H1 (cell line): Measurements from ENCODE around the gene AUH. TPM values are rescaled to one million over a fixed set of nuclear protein-coding genes. Genes with fewer than 3 reads are reported as not detected.

Experiments
- CTCF ChIA-PET: fragments of 300-600 bp; sonication (Branson Sonifier 250); formaldehyde crosslinking; loops from one replicate; lab custom pipeline; 2021; ENCODE audit not compliant: partially characterized antibody; lab: Charles Lee
- POLR2A ChIA-PET: fragments of 300-600 bp; sonication (Branson Sonifier 250); formaldehyde crosslinking; loops from one replicate; lab custom pipeline; 2021; ENCODE audit warnings: inconsistent platforms; ENCODE audit not compliant: partially characterized antibody; lab: Charles Lee
- DNase-seq, 2 experiments: peaks; one replicate each; pipeline versions ENCODE4 v3.0.0 to v3.0.0-alpha.2; 2010 to 2022; ENCODE audit warnings: low spot score in 2 of 2, low read depth in 1 of 2, mixed read lengths in 1 of 2
- FAIRE-seq: peaks from 2 replicates; lab custom pipeline; 2011; peaks lifted over from hg19 to GRCh38; lab: Jason Lieb, UNC
- H2AFZ ChIP-seq: 2 replicates; pipeline ENCODE4 v1.8.1; 2012; ENCODE audit warnings: low read length, inconsistent platforms
- H2AK5ac ChIP-seq: 2 replicates; pipeline ENCODE4 v1.6.1; 2013; ENCODE audit warnings: low read depth, low read length
- H2BK120ac ChIP-seq: replicated peaks from 2 replicates; pipeline ENCODE3; 2013; ENCODE audit warnings: low read depth, low read length, inconsistent platforms
- H2BK12ac ChIP-seq: 2 replicates; pipeline ENCODE4 v1.6.1; 2013; ENCODE audit warnings: low read depth, low read length
- H2BK15ac ChIP-seq: 2 replicates; pipeline ENCODE4 v1.6.1; 2013; ENCODE audit warnings: low read length
- H2BK20ac ChIP-seq: 2 replicates; pipeline ENCODE4 v1.6.1; 2013; ENCODE audit warnings: low read length
- H2BK5ac ChIP-seq: 2 replicates; pipeline ENCODE4 v1.6.1; 2013; ENCODE audit warnings: low read depth, low read length
- H3K14ac ChIP-seq: 2 replicates; pipeline ENCODE4 v1.6.1; 2013; ENCODE audit warnings: inconsistent platforms; ENCODE audit not compliant: insufficient read length
- H3K18ac ChIP-seq: 2 replicates; pipeline ENCODE4 v1.6.1; 2013; ENCODE audit warnings: low read length; ENCODE audit errors: extremely low read depth
- H3K23ac ChIP-seq: 2 replicates; pipeline ENCODE4 v1.6.1; 2013; ENCODE audit warnings: inconsistent platforms; ENCODE audit not compliant: insufficient read length
- H3K23me2 ChIP-seq: 2 replicates; pipeline ENCODE4 v1.6.1; 2013; ENCODE audit warnings: low read depth, low read length
- H3K27ac ChIP-seq: 2 replicates; pipeline ENCODE4 v1.6.1; 2011; ENCODE audit warnings: low read depth, low read length, inconsistent platforms
- H3K27me3 ChIP-seq, 4 experiments: replicated peaks in 1 of 4; 1 replicate in 1 of 4; 2 replicates in 3 of 4; pipeline versions ENCODE4 v1.6.1 to v1.8.1; 2011 to 2013; ENCODE audit warnings: low read length in 3 of 4, mild to moderate bottlenecking in 3 of 4, inconsistent platforms in 2 of 4, mixed read lengths in 2 of 4, moderate library complexity in 1 of 4; ENCODE audit not compliant: control insufficient read depth in 3 of 4, insufficient read depth in 3 of 4; ENCODE audit errors: extremely low read depth in 1 of 4
- H3K36me3 ChIP-seq, 4 experiments: 2 replicates each; pipeline versions ENCODE4 v1.6.1 to v1.8.1; 2011 to 2013; ENCODE audit warnings: mild to moderate bottlenecking in 4 of 4, low read length in 3 of 4, moderate library complexity in 2 of 4, control low read depth in 1 of 4, inconsistent platforms in 1 of 4; ENCODE audit not compliant: insufficient read depth in 4 of 4, control insufficient read depth in 2 of 4
- H3K4ac ChIP-seq: replicated peaks from 2 replicates; pipeline ENCODE3; 2013; ENCODE audit warnings: low read length, low read depth, mixed read lengths, inconsistent platforms; ENCODE audit not compliant: insufficient read length
- H3K4me1 ChIP-seq, 4 experiments: replicated peaks in 1 of 4; 1 replicate in 1 of 4; 2 replicates in 3 of 4; pipeline versions ENCODE4 v1.6.1 to v1.8.1; 2011 to 2013; ENCODE audit warnings: low read length in 3 of 4, inconsistent platforms in 2 of 4, mixed read lengths in 1 of 4; ENCODE audit not compliant: insufficient read depth in 4 of 4, control insufficient read depth in 3 of 4
- H3K4me2 ChIP-seq, 2 experiments: 2 replicates each; pipeline versions ENCODE4 v1.6.1 to v1.8.1; 2011 to 2013; ENCODE audit warnings: low read depth in 2 of 2, low read length in 2 of 2, control low read depth in 1 of 2, inconsistent platforms in 1 of 2, mild to moderate bottlenecking in 1 of 2; ENCODE audit not compliant: insufficient read depth in 1 of 2
- H3K4me3 ChIP-seq, 4 experiments: fragments of 200-600, 300-600 bp in 1 of 4; sonication (generic), shearing (Covaris generic), sonication (Bioruptor Twin) in 1 of 4; 2 replicates each; pipeline versions ENCODE4 v1.5.1 to v1.8.1; 2011 to 2016; ENCODE audit warnings: low read length in 4 of 4, low read depth in 3 of 4, control low read depth in 2 of 4, inconsistent platforms in 2 of 4, mild to moderate bottlenecking in 2 of 4, mixed read lengths in 1 of 4, moderate library complexity in 1 of 4; ENCODE audit not compliant: insufficient read depth in 2 of 4; ENCODE audit errors: extremely low read depth in 1 of 4
- H3K56ac ChIP-seq: replicated peaks from 2 replicates; pipeline ENCODE3; 2013; ENCODE audit warnings: low read depth, mild to moderate bottlenecking, mixed read lengths, low read length, inconsistent platforms; ENCODE audit not compliant: insufficient read length
- H3K79me1 ChIP-seq: 2 replicates; pipeline ENCODE4 v1.6.1; 2013; ENCODE audit warnings: low read depth, low read length, control low read depth
- H3K79me2 ChIP-seq, 2 experiments: 2 replicates each; pipeline versions ENCODE4 v1.6.1 to v1.8.1; 2012 to 2013; ENCODE audit warnings: low read length in 2 of 2, mild to moderate bottlenecking in 2 of 2, inconsistent platforms in 1 of 2; ENCODE audit not compliant: insufficient read depth in 2 of 2, control insufficient read depth in 1 of 2
- H3K9ac ChIP-seq, 4 experiments: replicated peaks in 1 of 4; 1 replicate in 1 of 4; 2 replicates in 3 of 4; pipeline versions ENCODE4 v1.6.1 to v1.8.1; 2011 to 2013; ENCODE audit warnings: low read depth in 3 of 4, low read length in 3 of 4, control low read depth in 2 of 4, mild to moderate bottlenecking in 2 of 4, moderate library complexity in 2 of 4, inconsistent platforms in 1 of 4; ENCODE audit errors: extremely low read depth in 1 of 4
- H3K9me3 ChIP-seq, 2 experiments: 2 replicates each; pipeline versions ENCODE4 v1.6.1 to v1.8.1; 2012 to 2013; ENCODE audit warnings: mild to moderate bottlenecking in 2 of 2, moderate library complexity in 2 of 2, control low read depth in 1 of 2, inconsistent platforms in 1 of 2, low read depth in 1 of 2, low read length in 1 of 2, mixed read lengths in 1 of 2; ENCODE audit not compliant: insufficient read depth in 2 of 2
- H4K20me1 ChIP-seq, 2 experiments: replicated peaks in 1 of 2; 2 replicates each; pipeline versions ENCODE3 to v1.8.1; 2011 to 2013; ENCODE audit warnings: inconsistent platforms in 2 of 2, low read length in 2 of 2, mild to moderate bottlenecking in 1 of 2; ENCODE audit not compliant: insufficient read depth in 2 of 2, control insufficient read depth in 1 of 2
- H4K5ac ChIP-seq: 2 replicates; pipeline ENCODE4 v1.6.1; 2013; ENCODE audit warnings: low read length, low read depth, mixed read lengths, inconsistent platforms; ENCODE audit not compliant: insufficient read length
- H4K8ac ChIP-seq: 2 replicates; pipeline ENCODE4 v1.8.0; 2013; ENCODE audit warnings: mild to moderate bottlenecking, moderate library complexity, low read length, inconsistent platforms; ENCODE audit not compliant: insufficient read depth; ENCODE audit errors: extremely low read depth
- H4K91ac ChIP-seq: replicated peaks from 2 replicates; pipeline ENCODE3; 2013; ENCODE audit warnings: low read length, mixed read lengths, inconsistent platforms; ENCODE audit not compliant: insufficient read length
- WGBS, 2 experiments: shearing (Covaris generic) in 1 of 2; methylation state at CpG; one replicate each; pipeline versions ENCODE4 v1.1.6 to v1.1.7; 2013 to 2015; ENCODE audit warnings: low lambda C conversion rate in 2 of 2, mixed read lengths in 2 of 2, inconsistent platforms in 1 of 2, low coverage in 1 of 2, missing lambda C conversion rate in 1 of 2; ENCODE audit not compliant: insufficient replicate concordance in 2 of 2, insufficient coverage in 1 of 2, insufficient read length in 1 of 2; ENCODE audit errors: extremely low coverage in 1 of 2, missing lambda C conversion rate in 1 of 2; 5-methylcytosine and 5-hydroxymethylcytosine counted together
- polyA plus RNA-seq, 7 experiments: library from polyadenylated mRNA; depleted of rRNA in 3 of 7; stranded (reverse) in 5 of 7; unstranded in 2 of 7; fragments of >200 nt in 5 of 7; fragments of 200-250 nt in 2 of 7; gene quantifications; 1 replicate in 5 of 7; 2 replicates in 1 of 7; 4 replicates in 1 of 7; pipeline versions ENCODE4 v1.2.1 to v1.2.3, GENCODE V29; 2011 to 2013; ENCODE audit warnings: missing spikeins in 2 of 7, mixed read lengths in 2 of 7
- total RNA-seq: library from RNA; stranded (reverse); fragmentation: NEBNext Ultra II Directional; extraction: Animal tissue kit (Norgen Biotek cat#: 25700); gene quantifications from 2 replicates; pipeline ENCODE4 v1.2.1, GENCODE V29; 2021
- TF ChIP-seq, protein P1 (sequence below), 3 experiments: IDR thresholded peaks; 1 replicate in 2 of 3; 2 replicates in 1 of 3; pipeline versions ENCODE4 v1.5.1 to v1.6.1; 2011; ENCODE audit warnings: low read length in 3 of 3, mild to moderate bottlenecking in 3 of 3, inconsistent platforms in 2 of 3, low read depth in 1 of 3, moderate library complexity in 1 of 3; ENCODE audit not compliant: insufficient read depth in 1 of 3; ENCODE audit errors: control extremely low read depth in 1 of 3

Gene AUH
- total and polyA plus RNA-seq, 2 of the 8 experiments (the other 6 are each of a cell fraction or from before 2014, with no cell fraction given), result 5.8 to 21.9 TPM

DNA sequence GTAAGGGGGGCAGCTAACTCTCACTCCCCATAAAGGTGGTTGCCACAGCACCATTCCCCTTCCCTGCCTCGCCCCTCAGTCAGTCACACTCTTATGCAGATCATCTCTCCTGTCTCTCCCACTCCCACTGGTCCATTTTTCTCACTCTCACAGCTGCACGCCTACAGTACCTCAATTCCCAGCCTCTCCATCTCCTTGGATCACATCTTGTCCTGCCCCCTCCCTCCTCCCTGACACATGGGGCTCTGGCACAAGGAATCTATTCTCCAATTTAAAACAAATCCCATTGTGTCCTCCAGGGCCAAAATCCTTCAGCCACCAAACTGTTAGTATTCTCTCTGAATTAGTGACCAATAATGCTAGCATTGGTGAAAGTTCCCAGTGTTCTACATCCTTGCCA is 114.4 kb downstream of the AUH start:
- H2BK20ac ChIP-seq, result no peak overlapping the region
- ChIA-PET POLR2A (no interaction called here), CTCF (no interaction called here)
- no peaks in the 10 kb centered on the region; the same call in 1 of the 2 replicates for H3K79me1 ChIP-seq
- TF ChIP-seq, protein P1, sequence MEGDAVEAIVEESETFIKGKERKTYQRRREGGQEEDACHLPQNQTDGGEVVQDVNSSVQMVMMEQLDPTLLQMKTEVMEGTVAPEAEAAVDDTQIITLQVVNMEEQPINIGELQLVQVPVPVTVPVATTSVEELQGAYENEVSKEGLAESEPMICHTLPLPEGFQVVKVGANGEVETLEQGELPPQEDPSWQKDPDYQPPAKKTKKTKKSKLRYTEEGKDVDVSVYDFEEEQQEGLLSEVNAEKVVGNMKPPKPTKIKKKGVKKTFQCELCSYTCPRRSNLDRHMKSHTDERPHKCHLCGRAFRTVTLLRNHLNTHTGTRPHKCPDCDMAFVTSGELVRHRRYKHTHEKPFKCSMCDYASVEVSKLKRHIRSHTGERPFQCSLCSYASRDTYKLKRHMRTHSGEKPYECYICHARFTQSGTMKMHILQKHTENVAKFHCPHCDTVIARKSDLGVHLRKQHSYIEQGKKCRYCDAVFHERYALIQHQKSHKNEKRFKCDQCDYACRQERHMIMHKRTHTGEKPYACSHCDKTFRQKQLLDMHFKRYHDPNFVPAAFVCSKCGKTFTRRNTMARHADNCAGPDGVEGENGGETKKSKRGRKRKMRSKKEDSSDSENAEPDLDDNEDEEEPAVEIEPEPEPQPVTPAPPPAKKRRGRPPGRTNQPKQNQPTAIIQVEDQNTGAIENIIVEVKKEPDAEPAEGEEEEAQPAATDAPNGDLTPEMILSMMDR (IDR thresholded peaks at IDR 0.05; ENCODE audit: control extremely low read depth in 1 of 3, insufficient read depth in 1 of 3, low read depth in 1 of 3, low read length in 3 of 3), result no peak
- H3K79me2 ChIP-seq, result no peaks in the 10 kb centered on the region; a peak in 1 of 4 replicates
- H3K27me3 ChIP-seq, result no peaks in the 10 kb centered on the region
- H3K14ac ChIP-seq, result no peak overlapping the region
- H3K23me2 ChIP-seq, result no peaks in the 10 kb centered on the region
- peak overlapping the region; percentile 16; the same call in 1 of the 2 replicates for H2AK5ac ChIP-seq
- no peak overlapping the region for H2BK120ac ChIP-seq
- H3K23ac ChIP-seq, result no peak overlapping the region
- no peak overlapping the region for H3K18ac ChIP-seq
- H4K91ac ChIP-seq, result no peak overlapping the region
- H3K27ac ChIP-seq, result no peak overlapping the region
- H2AFZ ChIP-seq, result no peak overlapping the region
- H2BK12ac ChIP-seq, result no peak overlapping the region; the same call in 1 of the 2 replicates
- no peak overlapping the region for H3K4me3 ChIP-seq
- 79% methylated on average over 2 of the region's 2 CpGs; no CpG with 5 or more reads in 1 of the 2 experiments for WGBS, 2 experiments
- H4K20me1 ChIP-seq, result no peaks in the 10 kb centered on the region
- H2BK5ac ChIP-seq, result no peak overlapping the region
- no peak overlapping the region for H3K9ac ChIP-seq
- no peaks in the 10 kb centered on the region for H3K9me3 ChIP-seq
- no peaks in the 10 kb centered on the region for H3K36me3 ChIP-seq
- H3K4me2 ChIP-seq, result no peak overlapping the region
- H3K4ac ChIP-seq, result no peak overlapping the region
- no peak overlapping the region for H2BK15ac ChIP-seq
- no peak overlapping the region for H3K56ac ChIP-seq
- H4K5ac ChIP-seq, result no peak overlapping the region
- DNase-seq, result no peak
- H4K8ac ChIP-seq, result no peak overlapping the region
- H3K4me1 ChIP-seq, result peaks cover 0 to 9% (median under 1%) of the 10 kb centered on the region in 4 experiments; a peak in 3 of 7 replicates
- FAIRE-seq, result no peak
